ENCODE measurements around the gene ARID1A. TPM values are rescaled to one million over a fixed set of nuclear protein-coding genes. Genes with fewer than 3 reads are reported as not detected.

ARID1A gene
- total and polyA plus RNA-seq, 2 donors from 2014 or later: 9.9 to 71.7 TPM

DNA sequence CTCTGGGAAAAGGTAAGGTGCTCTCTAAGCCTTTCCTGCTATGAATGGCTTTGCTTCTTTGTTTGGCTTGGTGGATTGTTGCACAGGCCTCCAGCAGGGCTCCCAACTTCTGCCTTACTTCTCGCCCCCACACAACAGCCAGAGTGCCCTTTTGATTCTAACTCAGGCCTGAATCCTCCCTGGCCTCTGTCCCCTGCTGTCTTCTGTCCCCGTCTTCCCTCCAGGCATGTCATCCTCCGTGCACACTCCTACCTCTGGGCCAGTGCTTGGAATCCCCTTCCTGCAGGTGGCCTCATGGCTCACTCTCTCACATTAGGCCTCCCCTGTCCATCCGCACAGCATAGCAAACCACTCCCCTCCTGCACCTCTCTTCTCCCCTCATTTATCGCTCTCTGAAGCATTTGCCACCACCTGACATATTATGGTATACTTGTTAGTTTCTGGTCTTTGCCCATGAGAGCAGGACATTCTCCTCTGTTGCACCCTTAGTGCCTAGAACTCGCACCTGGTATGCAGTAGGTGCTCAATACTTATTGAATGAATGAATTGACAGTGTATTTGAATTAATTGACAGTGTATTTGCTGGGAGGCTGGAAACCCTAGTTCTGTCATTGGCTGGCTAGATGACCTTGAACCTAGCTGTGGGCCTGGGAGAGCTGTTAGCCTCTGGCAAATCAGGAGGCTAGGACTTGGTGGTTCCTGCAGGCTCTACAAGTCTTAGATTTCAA is 133.5 kb downstream of the ARID1A start:
- H3K27me3 ChIP-seq (ENCODE audit: control insufficient read depth, insufficient read depth, low read length): no peaks in the 10 kb centered on the region
- peaks cover 0 to 14% (median 2%) of the 10 kb centered on the region in 3 donors for H3K36me3 ChIP-seq (ENCODE audit: control insufficient read depth in 2 of 3, insufficient read depth in 3 of 3, low read length in 3 of 3)
- H3K9me3 ChIP-seq (ENCODE audit: control insufficient read depth in 2 of 3, insufficient read depth in 1 of 3, low read length in 3 of 3): no peaks in the 10 kb centered on the region
- no peak overlapping the region for H3K4me3 ChIP-seq (ENCODE audit: low read length in 3 of 3)
- DNase-seq: no peak
- TF ChIP-seq, protein P1, sequence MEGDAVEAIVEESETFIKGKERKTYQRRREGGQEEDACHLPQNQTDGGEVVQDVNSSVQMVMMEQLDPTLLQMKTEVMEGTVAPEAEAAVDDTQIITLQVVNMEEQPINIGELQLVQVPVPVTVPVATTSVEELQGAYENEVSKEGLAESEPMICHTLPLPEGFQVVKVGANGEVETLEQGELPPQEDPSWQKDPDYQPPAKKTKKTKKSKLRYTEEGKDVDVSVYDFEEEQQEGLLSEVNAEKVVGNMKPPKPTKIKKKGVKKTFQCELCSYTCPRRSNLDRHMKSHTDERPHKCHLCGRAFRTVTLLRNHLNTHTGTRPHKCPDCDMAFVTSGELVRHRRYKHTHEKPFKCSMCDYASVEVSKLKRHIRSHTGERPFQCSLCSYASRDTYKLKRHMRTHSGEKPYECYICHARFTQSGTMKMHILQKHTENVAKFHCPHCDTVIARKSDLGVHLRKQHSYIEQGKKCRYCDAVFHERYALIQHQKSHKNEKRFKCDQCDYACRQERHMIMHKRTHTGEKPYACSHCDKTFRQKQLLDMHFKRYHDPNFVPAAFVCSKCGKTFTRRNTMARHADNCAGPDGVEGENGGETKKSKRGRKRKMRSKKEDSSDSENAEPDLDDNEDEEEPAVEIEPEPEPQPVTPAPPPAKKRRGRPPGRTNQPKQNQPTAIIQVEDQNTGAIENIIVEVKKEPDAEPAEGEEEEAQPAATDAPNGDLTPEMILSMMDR (IDR thresholded peaks at IDR 0.05; ENCODE audit: borderline replicate concordance, extremely low read depth, insufficient read depth): no peak
- no peak overlapping the region for H3K9ac ChIP-seq (ENCODE audit: low read length in 3 of 3)
- no peak overlapping the region for H3K27ac ChIP-seq (ENCODE audit: low read depth in 2 of 2, low read length in 2 of 2)
- peaks cover 0 to 17% (median 4%) of the 10 kb centered on the region in 3 donors for H3K4me1 ChIP-seq (ENCODE audit: control insufficient read depth in 2 of 3, insufficient read depth in 2 of 3, low read depth in 1 of 3, low read length in 3 of 3)
- intact Hi-C loops (cut with DNase I): no loop called here
- no peak for FAIRE-seq

DNA sequence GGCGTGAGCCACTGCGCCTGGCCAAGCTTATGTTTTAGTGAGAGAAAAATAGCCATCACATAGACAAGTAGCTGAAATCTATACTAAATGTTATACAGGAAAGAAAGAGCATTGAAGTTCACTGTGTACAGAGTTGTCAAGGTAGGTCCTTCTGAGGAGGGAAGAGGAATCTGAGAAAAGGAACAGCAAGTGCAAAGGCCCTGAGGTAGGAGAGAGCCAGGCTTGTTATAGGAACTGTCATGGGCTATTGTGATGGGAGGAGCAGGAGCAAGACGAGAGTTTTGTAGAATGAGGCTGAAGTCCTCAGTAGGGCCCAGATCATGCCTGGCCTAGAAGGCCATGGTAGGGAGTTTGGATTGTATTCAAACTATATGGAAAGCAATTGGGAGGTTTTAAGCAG is 135.2 kb downstream of the ARID1A start:
- TF ChIP-seq, protein P1 (IDR thresholded peaks at IDR 0.05; ENCODE audit: borderline replicate concordance, extremely low read depth, insufficient read depth): no peak
- Histone ChIP-seq H3K4me3 (ENCODE audit: low read length in 3 of 3) (no peak overlapping the region), H3K36me3 (ENCODE audit: control insufficient read depth in 2 of 3, insufficient read depth in 3 of 3, low read length in 3 of 3) (peaks cover 0 to 22% (median 3%) of the 10 kb centered on the region in 3 donors), H3K9me3 (ENCODE audit: control insufficient read depth in 2 of 3, insufficient read depth in 1 of 3, low read length in 3 of 3) (no peaks in the 10 kb centered on the region), H3K9ac (ENCODE audit: low read length in 3 of 3) (no peak overlapping the region), H3K4me1 (ENCODE audit: control insufficient read depth in 2 of 3, insufficient read depth in 2 of 3, low read depth in 1 of 3, low read length in 3 of 3) (peaks cover 0 to 16% (median 4%) of the 10 kb centered on the region in 3 donors), H3K27ac (ENCODE audit: low read depth in 2 of 2, low read length in 2 of 2) (no peak overlapping the region), H3K27me3 (ENCODE audit: control insufficient read depth, insufficient read depth, low read length) (no peaks in the 10 kb centered on the region)
- DNase-seq (no peak), FAIRE-seq (no peak)
- intact Hi-C loops (cut with DNase I): no loop called here

Other genes starting within 250 kb of the ARID1A start
- gene HMGN2, start 223.6 kb upstream of the ARID1A start, total RNA-seq: 362 TPM
- gene HMGN2, start 223.6 kb upstream of the ARID1A start, polyA plus RNA-seq (ENCODE audit: insufficient read depth, low read depth, low replicate concordance): 413 TPM
- gene RPS6KA1, start 166.3 kb upstream of the ARID1A start, total RNA-seq: 58.1 TPM
- 39.5 TPM for gene RPS6KA1, start 166.3 kb upstream of the ARID1A start, polyA plus RNA-seq (ENCODE audit: insufficient read depth, low read depth, low replicate concordance)
- gene PIGV, start 91.9 kb downstream of the ARID1A start, total RNA-seq: 13.8 TPM
- gene PIGV, start 91.9 kb downstream of the ARID1A start, polyA plus RNA-seq (ENCODE audit: insufficient read depth, low read depth, low replicate concordance): 15.5 TPM
- gene ZDHHC18, start 130.7 kb downstream of the ARID1A start, total RNA-seq: 15.6 TPM
- gene ZDHHC18, start 130.7 kb downstream of the ARID1A start, polyA plus RNA-seq (ENCODE audit: insufficient read depth, low read depth, low replicate concordance): 6.7 TPM
- 44.7 TPM for gene SFN, start 167.1 kb downstream of the ARID1A start, total RNA-seq
- gene SFN, start 167.1 kb downstream of the ARID1A start, polyA plus RNA-seq (ENCODE audit: insufficient read depth, low read depth, low replicate concordance): 2.9 TPM
- gene GPN2, start 194.3 kb downstream of the ARID1A start, total RNA-seq: 28.8 TPM
- 24.6 TPM for gene GPN2, start 194.3 kb downstream of the ARID1A start, polyA plus RNA-seq (ENCODE audit: insufficient read depth, low read depth, low replicate concordance)
- 15.8 TPM for gene GPATCH3, start 204.5 kb downstream of the ARID1A start, total RNA-seq
- 15.8 TPM for gene GPATCH3, start 204.5 kb downstream of the ARID1A start, polyA plus RNA-seq (ENCODE audit: insufficient read depth, low read depth, low replicate concordance)
- gene NR0B2, start 218.0 kb downstream of the ARID1A start, total RNA-seq: 0.79 TPM
- gene NR0B2, start 218.0 kb downstream of the ARID1A start, polyA plus RNA-seq (ENCODE audit: insufficient read depth, low read depth, low replicate concordance): 16.5 TPM
- 61.5 TPM for gene NUDC, start 225.7 kb downstream of the ARID1A start, total RNA-seq
- gene NUDC, start 225.7 kb downstream of the ARID1A start, polyA plus RNA-seq (ENCODE audit: insufficient read depth, low read depth, low replicate concordance): 112 TPM